HG03378 (cell line): ENCODE measurements around the gene MED13L.

Experiments used
- ATAC-seq: cut with Tn5 transposase; IDR thresholded peaks from one replicate; pipeline ENCODE4 v1.9.1; 2021; ENCODE audit warnings: mild to moderate bottlenecking, moderate library complexity; ENCODE audit not compliant: unreplicated experiment

The MED13L gene

GRCh38 chr12:116159593-116160200 lies 117.8 kb downstream of the MED13L start:
- no peak for ATAC-seq

DNA sequence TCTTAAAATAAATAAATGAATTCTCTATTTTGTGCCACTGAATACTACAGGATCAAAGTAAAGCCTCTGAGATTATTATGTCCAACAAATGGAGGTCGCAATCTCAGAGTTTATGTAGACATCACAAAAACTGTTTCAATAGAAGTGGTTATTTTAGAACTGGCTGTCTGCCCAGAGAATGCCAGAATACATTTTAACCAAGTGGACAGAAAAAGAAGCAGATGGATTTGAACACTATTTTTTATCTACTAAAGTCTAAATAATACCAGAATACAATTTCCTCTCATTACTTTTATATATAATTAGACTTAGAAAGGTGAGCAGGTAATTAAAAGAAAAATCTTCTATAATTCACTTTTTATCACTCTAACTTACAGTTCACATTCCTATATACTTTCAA lies 118.3 kb downstream of the MED13L start:
- no peak for ATAC-seq

- ATAC-seq, result no peak
Observed at GRCh38 chr12:116157845-116158267, 119.6 kb downstream of the MED13L start.

- ATAC-seq, result no peak
Observed at GRCh38 chr12:116156614-116157013, 120.9 kb downstream of the MED13L start.

DNA sequence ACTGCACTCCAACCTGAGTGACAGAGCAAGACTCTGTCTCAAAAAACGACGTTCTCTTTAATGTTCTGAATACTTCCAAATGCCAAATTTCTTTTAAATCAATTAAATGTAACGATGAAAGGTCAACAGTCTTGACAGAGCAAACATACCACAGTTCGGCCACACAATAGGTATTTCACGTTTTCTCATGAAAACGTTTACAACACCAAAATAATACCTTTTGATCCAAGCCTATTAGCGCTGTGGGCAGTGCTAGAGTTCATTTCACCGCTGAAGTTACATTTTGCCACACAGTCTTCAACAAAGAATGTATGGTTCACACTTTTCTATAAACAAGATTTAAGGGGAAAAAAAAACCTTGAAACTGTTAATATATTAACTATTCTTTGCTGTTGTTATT lies 122.1 kb downstream of the MED13L start:
- ATAC-seq, result no peak

DNA sequence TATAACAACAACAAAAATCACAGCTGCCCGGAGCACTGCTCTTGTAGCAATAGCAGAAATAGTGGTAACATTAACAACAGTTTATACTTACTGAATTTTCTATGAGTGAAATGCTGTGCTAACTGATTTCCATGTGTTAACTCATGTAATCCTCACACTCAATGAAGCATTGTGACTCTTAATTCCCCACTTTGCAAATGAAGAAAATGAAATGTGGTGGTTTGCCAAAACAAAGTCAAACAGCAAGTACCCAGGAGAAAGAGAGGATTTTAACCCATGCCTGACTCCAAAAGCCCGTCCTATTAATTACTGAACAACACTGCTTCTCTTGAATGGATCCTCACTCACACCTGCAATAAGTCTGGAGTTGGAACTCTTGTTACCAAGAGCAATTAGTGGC lies 123.5 kb downstream of the MED13L start:
- no peak for ATAC-seq

- ATAC-seq, result no peak
Observed at GRCh38 chr12:116153113-116153512, 124.4 kb downstream of the MED13L start.

DNA sequence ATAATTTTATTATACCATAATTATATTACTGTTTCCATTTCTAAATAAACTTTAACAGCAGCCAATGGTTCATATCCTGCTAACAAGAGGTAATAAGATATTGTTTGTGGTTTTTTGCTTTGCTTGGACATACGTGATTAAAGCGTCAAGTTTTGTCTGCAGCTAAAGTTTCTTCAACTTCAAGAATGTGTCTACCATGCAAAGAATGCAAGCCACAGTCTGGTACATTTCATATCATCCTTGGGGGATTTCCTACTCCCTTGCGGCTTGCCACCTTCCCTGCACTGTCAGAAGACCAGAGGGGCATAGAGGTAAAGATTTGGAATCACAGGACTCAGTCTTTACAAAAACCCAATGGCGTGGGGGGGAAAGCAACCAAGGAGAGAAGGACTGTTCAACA lies 125.2 kb downstream of the MED13L start:
- no peak for ATAC-seq

DNA sequence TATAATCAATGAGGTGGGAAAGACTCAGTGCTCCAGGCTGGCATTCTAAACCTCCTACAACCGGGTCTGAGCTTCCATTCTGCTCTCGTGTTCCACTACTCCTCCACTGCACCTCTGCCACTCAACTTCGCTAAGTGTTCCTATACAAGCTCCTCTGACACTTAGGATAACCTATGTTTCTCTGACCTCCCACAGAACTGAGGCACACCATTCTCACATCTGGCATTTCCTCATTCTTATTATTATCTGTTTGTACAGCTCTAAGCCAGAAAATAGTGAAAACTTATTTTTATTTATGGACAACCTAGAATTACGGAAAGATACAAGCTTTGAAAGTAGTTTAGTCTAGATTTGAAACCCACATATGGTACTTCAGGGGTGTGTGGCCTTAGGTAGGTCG lies 127.0 kb downstream of the MED13L start:
- ATAC-seq, result no peak

DNA sequence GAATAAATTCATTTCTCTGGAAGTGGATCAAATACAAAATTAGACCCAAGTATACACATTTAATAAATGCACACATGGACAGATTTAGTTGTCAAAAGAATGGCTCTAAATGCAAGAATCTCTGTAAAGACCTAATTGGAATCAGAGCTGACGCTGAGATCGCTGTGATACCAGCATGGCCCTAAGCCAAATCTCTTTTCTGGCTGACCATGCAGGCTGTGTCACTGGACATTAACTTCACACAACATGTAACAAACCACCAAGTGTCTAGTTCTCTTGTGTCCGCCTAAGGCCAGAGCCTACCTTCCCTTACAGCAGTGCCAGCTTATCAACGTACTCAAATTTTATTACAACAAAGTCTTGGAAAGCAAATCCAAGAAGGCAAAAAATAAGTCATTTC lies 127.5 kb downstream of the MED13L start:
- ATAC-seq, result no peak

DNA sequence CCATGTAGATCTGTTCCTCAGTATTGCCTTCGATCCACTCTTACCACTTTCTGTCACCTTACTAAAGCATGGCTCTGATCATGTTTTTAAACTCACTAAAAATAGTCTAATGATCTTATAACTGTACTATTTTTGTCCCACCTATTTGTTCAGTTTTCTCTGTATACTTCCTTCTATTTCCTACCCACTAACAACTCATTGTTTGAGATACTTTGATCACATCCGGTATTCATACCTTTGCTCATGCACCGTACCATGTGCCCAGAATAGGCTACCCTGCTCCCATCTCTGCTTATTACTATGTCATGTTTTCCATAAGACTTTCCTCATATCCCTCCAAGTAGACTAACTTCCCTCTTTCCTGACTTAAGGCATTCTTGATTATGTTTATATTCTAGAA lies 128.6 kb downstream of the MED13L start:
- ATAC-seq, result no peak

DNA sequence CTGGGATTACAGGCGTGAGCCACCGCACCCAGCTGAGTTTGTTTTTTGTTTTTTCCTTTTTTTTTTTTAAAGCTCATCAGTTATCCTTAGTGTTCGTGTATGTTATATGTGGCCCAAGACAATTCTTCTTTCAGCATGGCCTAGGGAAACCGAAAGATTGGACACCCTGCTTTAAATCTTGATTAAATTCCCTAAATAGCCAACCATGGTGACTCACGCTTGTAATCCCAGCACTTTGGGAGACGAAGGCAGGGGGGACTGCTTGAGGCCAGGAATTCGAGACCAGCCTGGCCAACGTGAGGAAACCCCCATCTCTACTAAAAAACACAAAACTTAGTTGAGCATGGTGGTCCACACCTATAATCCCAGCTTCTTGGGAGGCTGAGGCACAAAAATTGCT lies 131.1 kb downstream of the MED13L start:
- ATAC-seq, result no peak

DNA sequence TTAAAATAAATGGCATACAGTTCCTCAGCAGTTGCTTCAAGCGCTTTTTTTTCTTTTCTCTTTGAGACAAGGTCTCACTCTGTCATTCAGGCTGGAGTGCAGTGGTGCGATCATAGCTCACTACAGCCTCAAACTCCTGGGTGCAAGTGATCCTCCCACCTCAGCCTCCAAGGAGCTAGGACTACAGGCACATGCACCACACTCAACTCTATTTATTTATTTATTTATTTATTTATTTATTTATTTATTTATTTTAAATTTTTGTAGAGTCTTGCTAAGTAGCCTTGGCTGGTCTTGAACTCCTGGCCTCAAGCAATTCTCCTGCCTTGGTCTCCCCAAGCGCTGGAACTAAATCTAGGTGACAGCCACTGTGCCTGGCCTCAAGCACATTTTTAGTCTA lies 132.0 kb downstream of the MED13L start:
- ATAC-seq, result no peak

DNA sequence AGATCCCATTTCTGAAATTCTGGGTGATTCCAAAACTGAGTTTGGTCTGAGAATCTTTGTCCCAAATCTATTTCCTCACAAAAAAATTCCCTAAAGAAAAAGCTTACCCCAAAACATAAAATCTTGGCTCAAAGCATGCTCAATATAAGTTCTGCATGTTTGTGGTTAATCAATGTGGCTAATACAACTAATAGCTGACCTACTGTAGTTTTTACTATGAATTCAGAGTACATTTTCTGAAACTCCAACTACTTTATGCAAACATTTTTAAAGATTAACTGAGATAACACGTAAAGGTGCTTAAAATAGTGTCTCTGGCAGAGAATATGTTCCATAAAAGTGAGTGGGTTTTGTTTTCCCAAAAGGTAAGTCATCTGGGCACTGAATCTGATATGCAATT lies 133.1 kb downstream of the MED13L start:
- ATAC-seq, result no peak

DNA sequence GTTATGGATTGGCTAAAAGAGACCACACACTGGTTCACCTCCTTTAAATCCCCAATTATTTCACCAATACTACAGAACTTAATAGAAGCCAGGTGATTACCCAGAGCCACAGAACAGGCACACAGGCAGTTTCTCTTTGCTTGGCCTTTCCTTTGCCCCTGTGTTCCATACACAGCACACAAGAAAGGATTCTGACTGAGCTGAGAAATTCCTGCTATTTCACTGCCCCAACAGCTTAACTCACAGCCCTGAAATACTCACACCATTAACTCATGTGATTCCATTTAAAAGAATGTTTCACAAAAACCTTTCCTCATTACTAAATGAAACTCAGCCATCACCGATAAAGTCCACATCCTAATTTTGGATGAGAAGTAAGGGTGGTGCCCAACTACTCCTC lies 133.6 kb downstream of the MED13L start:
- ATAC-seq, result peak; percentile 20

DNA sequence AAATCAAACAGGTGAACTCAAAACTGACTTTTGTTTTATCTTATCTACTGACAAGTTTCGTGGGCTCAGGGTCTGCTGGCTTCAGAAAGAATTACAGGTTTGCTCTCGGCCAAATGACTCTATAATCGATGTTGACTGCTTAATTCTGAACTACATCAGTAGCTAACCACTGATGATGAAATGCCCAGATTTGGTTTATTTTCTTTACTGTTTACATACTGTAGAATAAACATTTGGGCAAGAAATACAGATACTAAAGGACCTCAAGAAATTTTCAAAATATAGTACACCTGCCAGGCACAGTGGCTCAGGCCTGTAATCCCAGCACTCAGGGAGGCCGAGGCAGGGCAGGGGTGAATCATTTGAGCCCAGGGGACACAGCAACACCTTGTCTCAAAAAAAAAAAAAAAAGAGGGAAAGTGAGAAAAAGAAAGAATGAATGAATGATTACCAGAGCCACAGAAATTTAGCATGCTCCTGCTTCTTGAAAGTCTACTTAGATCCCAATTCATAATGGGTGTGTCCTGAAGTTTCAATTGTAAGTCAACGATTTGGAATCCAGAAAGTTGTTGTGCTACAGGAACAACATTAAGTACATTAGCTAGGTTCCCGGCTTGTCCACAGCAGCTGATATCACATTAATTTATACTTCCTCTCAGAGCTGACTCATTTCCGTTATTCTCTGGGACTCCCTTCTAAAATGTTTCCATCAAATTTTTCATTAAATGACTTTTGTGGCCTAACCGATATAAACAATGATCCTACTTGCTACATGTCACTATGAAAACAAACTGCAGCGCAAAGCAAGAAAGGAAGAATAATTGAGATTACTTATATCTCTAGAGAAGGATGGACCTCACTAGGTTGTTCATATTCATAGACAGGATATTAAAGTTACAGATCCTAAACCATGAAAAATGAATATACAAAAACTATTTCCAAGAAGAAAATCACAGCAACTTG lies 134.3 kb downstream of the MED13L start:
- peak; percentile 59 for ATAC-seq

- no peak for ATAC-seq
Observed at GRCh38 chr12:116141833-116142162, 135.7 kb downstream of the MED13L start.

DNA sequence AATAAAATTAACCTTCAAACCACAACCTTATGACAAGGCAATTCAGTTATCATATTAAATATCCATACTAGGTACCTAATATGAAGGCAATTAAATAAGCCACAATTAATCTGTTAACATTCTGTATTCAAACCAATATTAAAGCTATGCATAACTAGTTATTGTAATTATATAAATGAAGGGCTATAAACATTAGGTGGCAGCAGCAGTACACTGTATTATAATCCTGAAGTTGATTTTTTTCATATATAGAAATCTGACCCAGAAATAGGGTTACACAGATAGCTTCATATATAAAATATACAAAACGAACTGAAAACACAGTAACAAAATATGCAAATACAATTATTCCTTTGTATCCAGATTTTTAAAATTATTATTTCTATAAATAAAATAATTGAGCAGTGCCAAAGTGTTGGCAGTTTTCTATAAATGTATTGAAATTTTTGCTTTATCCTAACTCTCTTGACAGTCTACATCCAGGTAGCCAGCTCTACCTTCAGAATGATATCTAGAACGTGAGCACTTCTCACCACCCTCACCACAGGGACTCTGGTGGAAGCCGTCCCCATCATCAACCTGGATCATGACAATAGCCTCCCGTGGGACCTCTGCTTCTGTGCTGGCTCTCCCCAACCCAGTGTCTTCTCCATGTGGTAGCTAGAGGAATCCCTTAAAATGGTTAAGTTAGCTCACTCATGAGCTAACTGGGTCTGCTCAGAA lies 136.2 kb downstream of the MED13L start:
- no peak for ATAC-seq

DNA sequence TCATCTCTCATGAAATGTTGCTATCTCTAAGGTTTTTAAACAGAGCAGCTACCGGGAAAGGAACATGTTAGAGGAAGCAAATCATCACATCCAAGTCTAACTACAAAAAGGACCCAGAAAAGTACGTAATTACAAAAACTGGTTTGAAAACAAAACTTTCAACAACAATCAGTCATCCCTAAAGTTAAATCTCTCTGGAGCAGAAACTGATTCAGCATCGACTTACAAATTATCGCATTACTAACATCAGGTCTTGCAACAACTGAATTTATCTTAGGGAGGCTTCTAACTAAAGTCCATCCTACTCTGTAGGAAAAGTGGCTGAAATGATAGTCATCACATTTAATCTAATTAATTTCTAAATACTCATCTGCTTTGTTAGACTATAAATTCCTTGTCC lies 137.0 kb downstream of the MED13L start:
- ATAC-seq, result no peak

GRCh38 chr12:116138781-116139180 lies 138.7 kb downstream of the MED13L start:
- ATAC-seq, result no peak

DNA sequence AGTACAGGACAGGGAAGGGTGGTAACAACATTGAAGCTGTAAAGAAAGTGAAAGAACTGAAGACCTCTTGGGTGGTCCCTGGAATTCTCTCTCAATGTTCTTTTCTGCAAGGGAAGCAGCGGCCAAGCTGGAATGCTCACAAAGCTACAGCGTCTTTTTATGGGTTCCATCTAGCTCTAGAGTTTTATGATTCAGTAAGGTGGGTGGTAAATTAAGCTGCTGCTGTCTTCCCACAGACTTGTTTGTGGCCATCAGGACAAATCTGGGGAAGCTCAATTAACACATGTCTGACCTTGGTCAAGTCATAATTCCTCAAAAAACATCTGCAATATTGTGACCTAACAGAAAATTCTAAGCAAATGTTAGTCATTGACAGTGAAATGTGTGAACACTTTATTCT lies 139.1 kb downstream of the MED13L start:
- ATAC-seq, result no peak

DNA sequence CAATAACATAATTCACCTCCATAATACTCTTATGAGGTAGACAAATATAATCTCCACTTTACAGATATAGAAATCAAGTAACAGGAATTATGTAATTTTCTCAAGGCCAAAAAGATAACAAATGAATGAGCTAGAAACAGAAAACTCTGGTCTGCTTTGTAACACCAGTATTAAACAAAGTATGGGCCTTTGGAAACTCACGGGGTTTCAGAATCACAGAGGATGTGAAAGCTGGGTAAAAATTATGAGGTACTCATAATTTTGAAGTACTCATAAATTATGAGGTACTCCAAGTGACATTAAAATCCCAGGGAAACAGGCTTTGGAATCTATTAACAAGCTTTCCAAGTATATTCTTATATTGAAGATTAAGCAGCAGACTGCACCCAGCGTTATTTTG lies 140.2 kb downstream of the MED13L start:
- no peak for ATAC-seq
